HCT116 (cell line): ENCODE measurements around the gene OBSCN. TPM values are rescaled to one million over a fixed set of nuclear protein-coding genes. Genes with fewer than 3 reads are reported as not detected.

Experiments
- ATAC-seq: fragments of 200-7000 bp; cut with Tn5 transposase; 2 replicates; pipeline ENCODE4 v1.9.1; 2020; ENCODE audit warnings: mild to moderate bottlenecking, moderate library complexity
- BruUV-seq: library from RNA; stranded (reverse); fragments of 400-500 nt; replicated peaks from 2 replicates; lab custom pipeline; 2021; lab: Mats Ljungman, UMichigan
- CTCF ChIA-PET: fragments of 300-600 bp; sonication (Branson Sonifier 250); formaldehyde crosslinking; loops from one replicate; lab custom pipeline; 2021; ENCODE audit warnings: antibody characterized with exemption; lab: Charles Lee
- POLR2A ChIA-PET: fragments of 300-600, 350-600 bp; sonication (Branson Sonifier 250); formaldehyde crosslinking; loops from one replicate; lab custom pipeline; 2021; ENCODE audit warnings: antibody characterized with exemption; lab: Charles Lee
- RAD21 ChIA-PET, 2 experiments: fragments of 300-600 bp; sonication (Branson Sonifier 250); formaldehyde crosslinking; loops; one replicate each; lab custom pipeline; 2023; ENCODE audit warnings: low total read pairs in 2 of 2; ENCODE audit not compliant: uncharacterized antibody in 2 of 2, unreplicated experiment in 2 of 2, low non-redundant PET in 1 of 2; lab: Charles Lee
- DNase-seq: peaks from one replicate; pipeline ENCODE4 v3.0.0-alpha.2; 2010; ENCODE audit warnings: low read depth, low spot score
- H2AFZ ChIP-seq: fragments of 200-600 bp; shearing (Covaris generic), sonication (generic); 2 replicates; pipeline ENCODE4 v1.6.1; 2017; ENCODE audit warnings: low read depth, mixed run types, mixed read lengths, antibody characterized with exemption, low read length; ENCODE audit not compliant: poor library complexity, severe bottlenecking
- H3K27ac ChIP-seq: 2 replicates; pipeline ENCODE4 v1.5.1; 2012; ENCODE audit warnings: low read depth, low read length
- H3K27me3 ChIP-seq: fragments of 200-600 bp; sonication (generic); 2 replicates; pipeline ENCODE4 v1.6.1; 2016; ENCODE audit warnings: mixed run types, low read length, mixed read lengths; ENCODE audit not compliant: insufficient read depth
- H3K36me3 ChIP-seq, 2 experiments: fragments of 200-500 bp in 1 of 2; fragments of 200-600 bp in 1 of 2; sonication (Bioruptor generic) in 1 of 2; sonication (generic) in 1 of 2; 2 replicates each; pipeline versions ENCODE4 v1.5.1 to v1.6.1; 2014 to 2016; ENCODE audit warnings: low read length in 2 of 2, inconsistent platforms in 1 of 2, mixed read lengths in 1 of 2, mixed run types in 1 of 2; ENCODE audit not compliant: insufficient read depth in 2 of 2, control insufficient read depth in 1 of 2
- H3K4me1 ChIP-seq, 2 experiments: fragments of 200-600 bp in 1 of 2; sonication (generic) in 1 of 2; 2 replicates each; pipeline versions ENCODE4 v1.5.1 to v1.6.1; 2012 to 2017; ENCODE audit warnings: low read length in 2 of 2, inconsistent platforms in 1 of 2, mild to moderate bottlenecking in 1 of 2, mixed read lengths in 1 of 2, mixed run types in 1 of 2, moderate library complexity in 1 of 2; ENCODE audit not compliant: insufficient read depth in 2 of 2, control insufficient read depth in 1 of 2
- H3K4me2 ChIP-seq: fragments of 200-600 bp; sonication (generic); 2 replicates; pipeline ENCODE4 v1.6.1; 2017; ENCODE audit warnings: mixed run types, low read length, mixed read lengths
- H3K4me3 ChIP-seq, 2 experiments: fragments of 200-600 bp in 1 of 2; sonication (generic) in 1 of 2; replicated peaks in 1 of 2; 2 replicates each; pipeline ENCODE4 v1.5.1; 2011 to 2016; ENCODE audit warnings: low read length in 2 of 2, control low read depth in 1 of 2, low read depth in 1 of 2, mild to moderate bottlenecking in 1 of 2, mixed read lengths in 1 of 2, mixed run types in 1 of 2
- H3K79me2 ChIP-seq: fragments of 200-600 bp; sonication (generic); 2 replicates; pipeline ENCODE4 v1.6.1; 2017; ENCODE audit warnings: mild to moderate bottlenecking, mixed run types, low read length, moderate library complexity, mixed read lengths; ENCODE audit not compliant: insufficient read depth
- H3K9ac ChIP-seq: fragments of 200-600 bp; sonication (generic); 2 replicates; pipeline ENCODE4 v1.6.1; 2016; ENCODE audit warnings: low read length, mixed read lengths
- H3K9me2 ChIP-seq: fragments of 200-600 bp; sonication (generic), shearing (Covaris generic); 2 replicates; pipeline ENCODE4 v1.6.1; 2017; ENCODE audit warnings: mixed run types, mild to moderate bottlenecking, moderate library complexity; ENCODE audit not compliant: insufficient read depth
- H3K9me3 ChIP-seq, 2 experiments: fragments of 200-500 bp in 1 of 2; fragments of 200-600 bp in 1 of 2; sonication (Bioruptor generic) in 1 of 2; sonication (generic) in 1 of 2; 2 replicates each; pipeline ENCODE4 v1.6.1; 2014 to 2017; ENCODE audit warnings: low read length in 2 of 2, mixed read lengths in 2 of 2, inconsistent platforms in 1 of 2, low read depth in 1 of 2, mild to moderate bottlenecking in 1 of 2, mixed run types in 1 of 2, moderate library complexity in 1 of 2; ENCODE audit not compliant: control insufficient read depth in 1 of 2, insufficient read depth in 1 of 2
- H4K20me1 ChIP-seq: fragments of 200-600 bp; sonication (generic), shearing (Covaris generic); 2 replicates; pipeline ENCODE4 v1.6.1; 2017; ENCODE audit warnings: mixed run types, mild to moderate bottlenecking, moderate library complexity; ENCODE audit not compliant: insufficient read depth
- ELF1 ChIP-seq: IDR thresholded peaks from 2 replicates; pipeline ENCODE4 v1.6.1; 2012; ENCODE audit warnings: low read depth, borderline replicate concordance
- EZH2 ChIP-seq: fragments of 200-600 bp; sonication (generic); IDR thresholded peaks from 2 replicates; pipeline ENCODE4 v1.6.1; 2017; ENCODE audit warnings: antibody characterized with exemption, mixed run types
- EZH2phosphoT487 ChIP-seq: fragments of 200-600 bp; IDR thresholded peaks from 2 replicates; pipeline ENCODE4 v1.6.1; 2018; ENCODE audit warnings: antibody characterized with exemption, borderline replicate concordance
- FOSL1 ChIP-seq: IDR thresholded peaks from 2 replicates; pipeline ENCODE4 v1.6.1; 2012; ENCODE audit warnings: low read depth
- JUND ChIP-seq: IDR thresholded peaks from 2 replicates; pipeline ENCODE4 v1.6.1; 2012
- RAD21 ChIP-seq: IDR thresholded peaks from 2 replicates; pipeline ENCODE4 v1.6.1; 2012; ENCODE audit warnings: low read depth, mild to moderate bottlenecking
- SP1 ChIP-seq: IDR thresholded peaks from 2 replicates; pipeline ENCODE4 v1.6.1; 2012; ENCODE audit warnings: low read depth
- TCF7L2 ChIP-seq: IDR thresholded peaks from 2 replicates; pipeline ENCODE4 v1.7.0; 2011; ENCODE audit warnings: borderline replicate concordance, inconsistent platforms; ENCODE audit not compliant: insufficient read depth, insufficient read length; ENCODE audit errors: extremely low read depth
- YY1 ChIP-seq: IDR thresholded peaks from 2 replicates; pipeline ENCODE4 v1.6.1; 2011; ENCODE audit warnings: low read length, low read depth, moderate library complexity, mild to moderate bottlenecking; ENCODE audit not compliant: insufficient replicate concordance; ENCODE audit errors: extremely low read depth
- ZBTB33 ChIP-seq: IDR thresholded peaks from 2 replicates; pipeline ENCODE4 v1.6.1; 2011; ENCODE audit warnings: mild to moderate bottlenecking, low read length, moderate library complexity; ENCODE audit not compliant: insufficient replicate concordance; ENCODE audit errors: extremely low read depth
- ZFX ChIP-seq: fragments of 450-650 bp; IDR thresholded peaks from 2 replicates; pipeline ENCODE4 v1.6.1; 2017
- ZNF274 ChIP-seq: fragments of 200-500 bp; sonication (Bioruptor generic); IDR thresholded peaks from 2 replicates; pipeline ENCODE4 v1.6.1; 2014; ENCODE audit warnings: mild to moderate bottlenecking, low read depth, low read length, inconsistent platforms
- intact Hi-C: fragments of 100-400 bp; cut with micrococcal nuclease; formaldehyde crosslinking; loops from 2 replicates; pipeline ENCODE4 v1.10.0; 2022
- total RNA-seq: library from RNA; stranded (reverse); gene quantifications from one replicate; pipeline ENCODE4 v1.2.1, GENCODE V29; 2021; ENCODE audit not compliant: unreplicated experiment
- TF ChIP-seq, protein P1 (sequence below): IDR thresholded peaks from 2 replicates; pipeline ENCODE4 v1.6.1; 2012; ENCODE audit warnings: low read depth
- TF ChIP-seq, protein P2 (sequence below): IDR thresholded peaks from 2 replicates; pipeline ENCODE4 v1.6.1; 2012
- TF ChIP-seq, protein P3 (sequence below): IDR thresholded peaks from 2 replicates; pipeline ENCODE4 v1.6.1; 2012

OBSCN gene
- total RNA-seq, 1 experiment from 2014 or later, result 16.6 TPM

DNA sequence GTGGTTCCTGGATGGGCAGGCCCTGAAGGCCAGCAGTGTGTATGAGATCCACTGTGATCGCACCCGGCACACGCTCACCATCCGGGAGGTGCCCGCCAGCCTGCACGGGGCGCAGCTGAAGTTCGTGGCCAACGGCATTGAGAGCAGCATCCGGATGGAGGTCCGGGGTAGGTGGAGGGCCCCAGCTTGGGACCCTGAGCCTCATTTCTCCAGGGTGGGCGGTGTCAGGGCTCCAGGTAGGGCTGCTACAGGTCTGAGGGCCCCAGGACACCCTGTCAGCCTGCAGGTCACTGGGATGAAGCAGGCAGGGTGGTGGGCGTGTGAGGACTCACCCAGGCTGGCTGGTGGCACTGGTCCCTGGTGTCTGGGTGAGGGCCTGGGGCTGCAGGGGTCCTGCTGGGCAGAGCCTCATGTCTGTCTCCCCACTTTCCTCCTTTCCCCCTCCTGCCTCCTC lies 7.8 kb downstream of the OBSCN start:
- H3K79me2 ChIP-seq, result no peaks in the 10 kb centered on the region
- DNase-seq (no peak), ATAC-seq (no peak)
- no peak overlapping the region for H3K4me2 ChIP-seq
- no peak overlapping the region for H3K4me3 ChIP-seq
- ChIA-PET CTCF (no interaction called here), RAD21 (no interaction called here), POLR2A (no interaction called here)
- H3K36me3 ChIP-seq, result no peaks in the 10 kb centered on the region; a peak in 1 of 4 replicates
- H3K9me2 ChIP-seq, result no peaks in the 10 kb centered on the region
- no peak overlapping the region for H3K9ac ChIP-seq
- no peaks in the 10 kb centered on the region for H3K9me3 ChIP-seq
- H2AFZ ChIP-seq, result no peak overlapping the region
- TF ChIP-seq, protein P1, sequence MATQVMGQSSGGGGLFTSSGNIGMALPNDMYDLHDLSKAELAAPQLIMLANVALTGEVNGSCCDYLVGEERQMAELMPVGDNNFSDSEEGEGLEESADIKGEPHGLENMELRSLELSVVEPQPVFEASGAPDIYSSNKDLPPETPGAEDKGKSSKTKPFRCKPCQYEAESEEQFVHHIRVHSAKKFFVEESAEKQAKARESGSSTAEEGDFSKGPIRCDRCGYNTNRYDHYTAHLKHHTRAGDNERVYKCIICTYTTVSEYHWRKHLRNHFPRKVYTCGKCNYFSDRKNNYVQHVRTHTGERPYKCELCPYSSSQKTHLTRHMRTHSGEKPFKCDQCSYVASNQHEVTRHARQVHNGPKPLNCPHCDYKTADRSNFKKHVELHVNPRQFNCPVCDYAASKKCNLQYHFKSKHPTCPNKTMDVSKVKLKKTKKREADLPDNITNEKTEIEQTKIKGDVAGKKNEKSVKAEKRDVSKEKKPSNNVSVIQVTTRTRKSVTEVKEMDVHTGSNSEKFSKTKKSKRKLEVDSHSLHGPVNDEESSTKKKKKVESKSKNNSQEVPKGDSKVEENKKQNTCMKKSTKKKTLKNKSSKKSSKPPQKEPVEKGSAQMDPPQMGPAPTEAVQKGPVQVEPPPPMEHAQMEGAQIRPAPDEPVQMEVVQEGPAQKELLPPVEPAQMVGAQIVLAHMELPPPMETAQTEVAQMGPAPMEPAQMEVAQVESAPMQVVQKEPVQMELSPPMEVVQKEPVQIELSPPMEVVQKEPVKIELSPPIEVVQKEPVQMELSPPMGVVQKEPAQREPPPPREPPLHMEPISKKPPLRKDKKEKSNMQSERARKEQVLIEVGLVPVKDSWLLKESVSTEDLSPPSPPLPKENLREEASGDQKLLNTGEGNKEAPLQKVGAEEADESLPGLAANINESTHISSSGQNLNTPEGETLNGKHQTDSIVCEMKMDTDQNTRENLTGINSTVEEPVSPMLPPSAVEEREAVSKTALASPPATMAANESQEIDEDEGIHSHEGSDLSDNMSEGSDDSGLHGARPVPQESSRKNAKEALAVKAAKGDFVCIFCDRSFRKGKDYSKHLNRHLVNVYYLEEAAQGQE, result no peak
- no peak for TF ChIP-seq SP1
- TF ChIP-seq JUND, result no peak
- TF ChIP-seq, protein P2, sequence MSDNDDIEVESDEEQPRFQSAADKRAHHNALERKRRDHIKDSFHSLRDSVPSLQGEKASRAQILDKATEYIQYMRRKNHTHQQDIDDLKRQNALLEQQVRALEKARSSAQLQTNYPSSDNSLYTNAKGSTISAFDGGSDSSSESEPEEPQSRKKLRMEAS, result no peak
- no peak for TF ChIP-seq TCF7L2
- TF ChIP-seq EZH2phosphoT487, result no peak
- no peak for TF ChIP-seq FOSL1
- TF ChIP-seq, protein P3, sequence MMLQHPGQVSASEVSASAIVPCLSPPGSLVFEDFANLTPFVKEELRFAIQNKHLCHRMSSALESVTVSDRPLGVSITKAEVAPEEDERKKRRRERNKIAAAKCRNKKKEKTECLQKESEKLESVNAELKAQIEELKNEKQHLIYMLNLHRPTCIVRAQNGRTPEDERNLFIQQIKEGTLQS, result no peak
- TF ChIP-seq RAD21, result no peak
- no peak for TF ChIP-seq EZH2
- TF ChIP-seq ZNF274, result no peak
- TF ChIP-seq YY1, result no peak
- no peak for TF ChIP-seq ZBTB33
- TF ChIP-seq ELF1, result no peak
- TF ChIP-seq ZFX, result no peak
- TF ChIP-seq, all 23 proteins: peak for 0
- Histone ChIP-seq H3K27ac (no peak overlapping the region), H3K4me1 (peaks cover 4 to 17% of the 10 kb centered on the region in 2 experiments; a peak in 3 of 4 replicates), H4K20me1 (no peaks in the 10 kb centered on the region), H3K27me3 (no peaks in the 10 kb centered on the region)
- intact Hi-C loops, result no loop called here
- no TSS peak for BruUV-seq
